ENCODE measurements around the gene HMGB4.

GRCh38 chr1:33872275-33872674, 8.4 kb downstream of the HMGB4 start:
- TF ChIP-seq POLR2AphosphoS5 (IDR thresholded peaks at IDR 0.05; ENCODE audit: borderline replicate concordance, low read depth, low read length) (no peak), EZH2 (IDR thresholded peaks at IDR 0.05) (no peak)

All from SK-N-MC (cell line).